ENCODE measurements around the gene CEP120. TPM values are rescaled to one million over a fixed set of nuclear protein-coding genes. Genes with fewer than 3 reads are reported as not detected.

The CEP120 gene
- total RNA-seq, 4 donors from 2014 or later, result 11.3 to 35.0 (median 15.7) TPM

- TF ChIP-seq, protein P1, sequence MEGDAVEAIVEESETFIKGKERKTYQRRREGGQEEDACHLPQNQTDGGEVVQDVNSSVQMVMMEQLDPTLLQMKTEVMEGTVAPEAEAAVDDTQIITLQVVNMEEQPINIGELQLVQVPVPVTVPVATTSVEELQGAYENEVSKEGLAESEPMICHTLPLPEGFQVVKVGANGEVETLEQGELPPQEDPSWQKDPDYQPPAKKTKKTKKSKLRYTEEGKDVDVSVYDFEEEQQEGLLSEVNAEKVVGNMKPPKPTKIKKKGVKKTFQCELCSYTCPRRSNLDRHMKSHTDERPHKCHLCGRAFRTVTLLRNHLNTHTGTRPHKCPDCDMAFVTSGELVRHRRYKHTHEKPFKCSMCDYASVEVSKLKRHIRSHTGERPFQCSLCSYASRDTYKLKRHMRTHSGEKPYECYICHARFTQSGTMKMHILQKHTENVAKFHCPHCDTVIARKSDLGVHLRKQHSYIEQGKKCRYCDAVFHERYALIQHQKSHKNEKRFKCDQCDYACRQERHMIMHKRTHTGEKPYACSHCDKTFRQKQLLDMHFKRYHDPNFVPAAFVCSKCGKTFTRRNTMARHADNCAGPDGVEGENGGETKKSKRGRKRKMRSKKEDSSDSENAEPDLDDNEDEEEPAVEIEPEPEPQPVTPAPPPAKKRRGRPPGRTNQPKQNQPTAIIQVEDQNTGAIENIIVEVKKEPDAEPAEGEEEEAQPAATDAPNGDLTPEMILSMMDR (IDR thresholded peaks at IDR 0.05), result no peak
- DNase-seq (ENCODE audit: low spot score) (no peak), ATAC-seq (ENCODE audit: low FRiP score) (no peak)
Observed at GRCh38 chr5:123364441-123365155, 58.6 kb downstream of the CEP120 start.

GRCh38 chr5:123360910-123361309, 62.3 kb downstream of the CEP120 start:
- ATAC-seq (ENCODE audit: low FRiP score) (no peak), DNase-seq (ENCODE audit: low spot score) (no peak)
- TF ChIP-seq, protein P1 (IDR thresholded peaks at IDR 0.05), result no peak

GRCh38 chr5:123360201-123360571, 63.0 kb downstream of the CEP120 start:
- no peak for DNase-seq (ENCODE audit: low spot score)
- TF ChIP-seq, protein P1 (IDR thresholded peaks at IDR 0.05), result no peak
- no peak for ATAC-seq (ENCODE audit: low FRiP score)

GRCh38 chr5:123359454-123360200, 63.6 kb downstream of the CEP120 start:
- DNase-seq (ENCODE audit: low spot score), result no peak
- TF ChIP-seq, protein P1 (IDR thresholded peaks at IDR 0.05), result no peak
- no peak for ATAC-seq (ENCODE audit: low FRiP score)

- no peak for ATAC-seq (ENCODE audit: low FRiP score)
- no peak for DNase-seq (ENCODE audit: low spot score)
- TF ChIP-seq, protein P1 (IDR thresholded peaks at IDR 0.05), result no peak
Observed at GRCh38 chr5:123358751-123359150, 64.5 kb downstream of the CEP120 start.

GRCh38 chr5:123358304-123358703, 64.9 kb downstream of the CEP120 start:
- no peak for ATAC-seq (ENCODE audit: low FRiP score)
- TF ChIP-seq, protein P1 (IDR thresholded peaks at IDR 0.05), result no peak
- no peak for DNase-seq (ENCODE audit: low spot score)

- TF ChIP-seq, protein P1 (IDR thresholded peaks at IDR 0.05), result no peak
- DNase-seq (ENCODE audit: low spot score), result no peak
Observed at GRCh38 chr5:123351820-123352219, 71.4 kb downstream of the CEP120 start.

More at GRCh38 chr5:123351820-123352219, 71.4 kb downstream of the CEP120 start:
- no peak for ATAC-seq (ENCODE audit: low FRiP score)
